HT-29 (cell line): ENCODE results near the gene AGTRAP. TPM values are rescaled to one million over a fixed set of nuclear protein-coding genes. Genes with fewer than 3 reads are reported as not detected.

Experiments
- DNase-seq: peaks from one replicate; pipeline ENCODE4 v3.0.0-alpha.2; 2015; ENCODE audit warnings: low spot score
- total RNA-seq: library from RNA; depleted of rRNA; stranded (reverse); fragments of >200 nt; shearing (Covaris generic); gene quantifications from 2 replicates; pipeline ENCODE4 v1.2.3, GENCODE V29; 2014

AGTRAP gene
- total RNA-seq, 1 experiment from 2014 or later, result 52.8 TPM

DNA sequence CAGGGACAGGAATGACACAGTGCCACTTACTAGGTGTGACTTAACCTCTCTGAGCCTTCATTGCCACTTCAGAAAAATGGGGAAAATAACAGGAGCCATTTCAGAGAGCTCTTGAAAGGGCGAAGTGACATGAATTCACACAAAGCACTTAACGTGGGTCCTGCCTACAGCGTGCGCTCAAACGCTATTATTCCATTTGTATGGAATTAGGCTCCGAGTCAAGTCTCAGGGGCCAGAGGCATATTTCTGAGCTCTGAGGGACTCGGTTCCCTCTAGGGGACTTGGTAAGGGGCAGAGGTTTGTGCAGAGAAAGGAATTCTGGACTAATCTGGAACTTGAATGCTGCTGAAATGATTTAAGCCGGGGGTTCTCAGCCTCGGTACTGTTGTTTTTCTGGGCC lies 30.3 kb upstream of the AGTRAP start:
- no peak for DNase-seq

DNA sequence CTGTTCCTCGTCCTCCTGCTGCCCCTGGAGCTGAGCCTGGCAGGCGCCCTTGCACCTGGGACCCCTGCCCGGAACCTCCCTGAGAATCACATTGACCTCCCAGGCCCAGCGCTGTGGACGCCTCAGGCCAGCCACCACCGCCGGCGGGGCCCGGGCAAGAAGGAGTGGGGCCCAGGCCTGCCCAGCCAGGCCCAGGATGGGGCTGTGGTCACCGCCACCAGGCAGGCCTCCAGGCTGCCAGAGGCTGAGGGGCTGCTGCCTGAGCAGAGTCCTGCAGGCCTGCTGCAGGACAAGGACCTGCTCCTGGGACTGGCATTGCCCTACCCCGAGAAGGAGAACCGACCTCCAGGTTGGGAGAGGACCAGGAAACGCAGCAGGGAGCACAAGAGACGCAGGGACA lies 29.6 kb upstream of the AGTRAP start:
- no peak for DNase-seq

DNA sequence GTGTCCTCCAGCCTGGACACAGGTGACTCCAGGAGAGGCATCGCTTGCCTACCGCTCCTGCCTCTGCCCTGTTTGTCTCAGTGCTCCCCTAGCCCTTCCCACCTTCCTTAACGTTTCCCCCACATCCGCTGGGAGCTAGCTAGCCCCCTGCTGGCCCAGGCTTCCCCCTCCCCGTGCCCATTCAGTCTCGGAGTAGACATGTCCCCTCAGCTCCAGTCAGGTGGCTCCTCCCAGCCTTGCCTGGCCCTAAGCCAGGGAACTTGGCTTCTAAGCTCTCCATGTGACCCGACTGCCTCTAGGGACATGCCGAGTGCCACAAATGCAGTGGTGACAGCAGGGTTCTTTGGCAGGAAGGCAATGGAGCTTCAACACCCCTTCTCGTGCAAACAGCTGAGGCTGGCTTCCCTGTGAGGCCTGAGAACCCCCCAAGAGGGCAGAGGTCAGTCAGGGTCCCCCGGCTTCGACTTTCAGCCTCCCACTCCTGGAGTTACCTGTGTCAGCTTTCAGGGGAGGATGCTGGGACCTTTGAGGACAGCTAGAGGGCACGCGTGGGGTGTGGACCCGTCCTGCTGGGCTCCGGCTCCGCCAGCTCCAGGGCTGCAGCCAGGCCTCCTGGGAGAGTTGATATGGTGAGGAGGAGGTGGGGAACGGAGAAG lies 28.2 kb upstream of the AGTRAP start:
- DNase-seq, result peak; percentile 72

DNA sequence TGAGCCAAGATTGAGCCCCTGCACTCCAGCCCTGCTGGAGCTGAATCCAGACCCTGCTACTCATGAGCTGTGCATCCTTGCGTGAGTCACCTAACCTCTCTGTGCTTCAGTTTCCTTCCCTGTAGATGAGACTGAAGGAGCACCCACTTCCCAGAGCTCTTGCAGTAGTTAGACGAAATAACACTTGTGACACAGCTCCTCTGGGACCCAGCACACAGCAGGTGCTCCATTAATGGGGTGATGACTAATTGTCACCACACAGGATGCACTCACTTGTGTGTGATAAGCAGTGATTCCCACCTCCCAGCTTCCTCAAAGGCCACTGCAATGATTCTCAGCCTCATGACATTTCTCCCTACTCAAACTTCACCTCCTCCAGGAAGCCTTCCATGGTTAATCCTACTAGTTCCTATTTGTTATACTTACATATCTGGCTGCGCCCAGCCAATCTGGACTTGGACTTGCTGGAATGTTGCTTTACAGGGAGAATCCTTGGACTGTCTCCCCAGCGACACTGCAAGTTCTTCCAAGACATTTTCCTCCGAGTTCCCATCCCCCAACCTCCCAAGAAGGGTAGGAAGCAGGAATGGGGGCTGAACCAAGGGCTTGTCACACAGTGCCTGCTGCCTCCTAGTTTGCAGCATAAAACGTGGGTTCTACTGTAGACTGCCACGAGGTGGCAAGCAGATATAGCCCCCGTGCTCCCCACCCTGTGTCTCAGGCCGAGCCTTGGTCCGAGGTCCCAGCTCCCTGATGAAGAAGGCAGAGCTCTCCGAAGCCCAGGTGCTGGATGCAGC lies 27.2 kb upstream of the AGTRAP start:
- DNase-seq, result peak; percentile 13

DNA sequence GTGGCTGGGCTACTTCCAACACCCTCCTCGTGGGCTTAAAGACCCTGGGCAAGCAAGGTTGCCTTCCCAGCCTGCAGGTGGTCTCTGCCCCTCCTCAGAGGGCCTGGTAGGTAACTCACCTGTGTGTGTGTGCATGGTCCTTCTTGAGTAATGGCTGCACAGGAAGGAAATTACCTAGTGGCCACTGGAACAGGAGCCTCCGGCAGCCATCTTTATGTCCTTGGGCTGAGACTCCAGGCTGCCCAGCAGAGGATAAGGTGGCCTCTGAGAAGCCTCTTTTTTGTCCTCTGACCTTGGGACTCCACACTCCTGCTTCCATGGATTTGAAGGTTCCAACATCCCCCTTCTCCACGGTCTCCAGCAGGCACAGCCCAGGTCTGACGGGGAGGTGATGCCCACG lies 24.4 kb upstream of the AGTRAP start:
- no peak for DNase-seq

DNA sequence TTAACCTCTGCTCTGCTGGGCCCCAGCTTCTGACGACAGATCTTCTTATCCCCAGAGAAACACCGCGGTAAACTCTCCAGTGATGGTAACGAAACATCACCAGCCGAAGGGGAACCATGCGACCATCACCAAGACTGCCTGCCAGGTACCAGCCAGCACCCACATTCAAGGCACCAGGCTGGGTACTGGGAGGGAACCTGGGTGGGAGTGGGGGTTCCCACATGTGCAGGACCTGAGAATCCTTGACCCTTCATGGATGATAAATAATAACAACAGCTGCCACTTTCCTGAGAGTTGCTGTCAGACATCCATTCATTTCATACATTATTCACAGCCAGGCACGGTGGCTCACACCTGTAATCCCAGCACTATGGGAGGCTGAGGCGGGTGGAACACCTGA lies 23.7 kb upstream of the AGTRAP start:
- no peak for DNase-seq

DNA sequence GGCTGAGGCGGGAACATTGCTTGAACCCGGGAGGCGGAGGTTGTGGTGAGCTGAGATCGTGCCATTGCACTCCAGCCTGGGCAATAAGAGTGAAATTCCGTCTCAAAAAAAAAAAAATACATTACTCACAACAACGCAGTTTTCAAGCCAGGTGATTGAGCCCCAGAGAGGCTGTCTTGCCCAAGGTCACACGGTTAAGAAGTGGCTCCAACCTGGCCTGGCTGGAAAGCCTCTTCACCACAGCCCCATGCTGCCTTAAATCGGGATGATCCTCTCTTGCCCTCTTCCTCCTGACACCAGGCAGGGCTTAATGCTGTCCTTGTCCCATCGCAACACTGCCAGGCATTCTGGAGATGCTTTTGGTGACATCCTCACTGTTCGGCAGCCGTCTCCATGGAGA lies 22.8 kb upstream of the AGTRAP start:
- DNase-seq, result no peak

DNA sequence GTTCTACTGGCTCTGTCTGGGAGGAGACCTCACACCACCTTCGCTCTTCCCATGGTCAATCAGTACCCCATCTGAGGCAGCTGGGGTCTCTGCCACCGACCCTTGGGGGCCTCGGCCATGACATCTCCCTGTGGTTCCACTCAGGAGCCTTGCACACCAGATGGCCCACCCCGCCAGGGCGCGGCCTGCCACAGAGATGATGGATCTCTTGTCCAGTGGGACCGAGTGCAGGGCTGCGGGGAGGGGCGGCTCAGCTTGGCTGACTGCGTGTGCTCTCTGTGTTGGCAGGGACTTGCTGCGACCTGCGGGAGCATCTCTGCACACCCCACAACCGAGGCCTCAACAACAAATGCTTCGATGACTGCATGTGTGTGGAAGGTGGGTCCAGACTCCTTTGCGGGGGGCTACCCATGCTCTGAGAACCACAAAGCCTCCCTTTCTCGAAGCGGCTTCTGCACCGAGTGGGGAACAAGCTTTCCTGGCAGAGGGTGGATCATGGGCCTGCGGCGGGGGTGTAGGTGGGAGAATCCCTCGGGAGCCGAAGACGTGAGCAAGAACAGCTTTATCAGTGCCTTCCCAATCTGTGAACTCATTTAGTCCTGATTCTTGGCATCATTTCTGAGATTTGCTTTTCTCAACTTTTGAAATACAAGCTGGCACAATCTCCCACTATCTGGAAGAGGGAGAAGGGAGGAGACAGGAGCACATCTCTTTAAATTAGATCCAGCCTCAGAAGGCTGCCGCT lies 20.9 kb upstream of the AGTRAP start:
- DNase-seq, result no peak

DNA sequence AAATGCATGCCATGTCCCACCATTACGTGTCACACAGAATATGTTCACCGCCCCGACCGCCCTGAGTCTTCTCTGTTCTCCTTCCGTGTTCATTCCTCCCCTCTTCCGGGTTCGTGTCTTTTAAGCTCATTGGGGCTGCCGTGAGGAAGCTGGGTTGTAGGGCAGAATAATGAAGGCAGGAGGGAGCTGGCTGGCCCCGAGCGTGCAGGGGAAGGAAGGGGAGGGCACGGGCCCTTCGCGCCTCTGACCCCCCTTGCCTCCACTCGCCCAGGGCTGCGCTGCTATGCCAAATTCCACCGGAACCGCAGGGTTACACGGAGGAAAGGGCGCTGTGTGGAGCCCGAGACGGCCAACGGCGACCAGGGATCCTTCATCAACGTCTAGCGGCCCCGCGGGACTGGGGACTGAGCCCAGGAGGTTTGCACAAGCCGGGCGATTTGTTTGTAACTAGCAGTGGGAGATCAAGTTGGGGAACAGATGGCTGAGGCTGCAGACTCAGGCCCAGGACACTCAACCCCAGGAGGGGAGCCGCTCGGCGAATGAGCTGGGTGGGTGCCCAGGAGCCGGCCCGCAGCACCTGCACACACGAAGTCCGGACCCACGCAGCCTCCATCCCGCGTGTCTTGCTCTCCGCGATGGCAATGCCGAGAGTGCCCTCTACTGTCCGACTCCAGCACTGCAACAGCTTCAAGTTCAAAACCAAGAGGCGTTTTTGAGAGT lies 16.5 kb upstream of the AGTRAP start:
- DNase-seq, result peak; percentile 57

DNA sequence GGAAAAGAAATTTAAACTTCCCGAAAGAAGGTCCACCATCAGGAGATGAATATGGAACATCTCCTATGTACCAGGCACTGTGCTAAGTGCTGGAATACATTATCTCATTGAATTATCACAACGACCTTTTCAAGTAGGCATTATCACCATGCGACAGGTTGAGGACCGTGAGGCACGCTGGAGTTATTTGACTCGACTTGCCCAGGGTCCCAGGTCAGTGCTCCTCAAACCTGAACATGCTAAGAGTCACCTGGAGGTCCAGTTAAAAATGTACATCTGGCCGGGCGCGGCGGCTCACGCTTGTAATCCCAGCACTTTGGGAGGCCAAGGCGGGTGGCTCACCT lies 15.9 kb upstream of the AGTRAP start:
- no peak for DNase-seq

DNA sequence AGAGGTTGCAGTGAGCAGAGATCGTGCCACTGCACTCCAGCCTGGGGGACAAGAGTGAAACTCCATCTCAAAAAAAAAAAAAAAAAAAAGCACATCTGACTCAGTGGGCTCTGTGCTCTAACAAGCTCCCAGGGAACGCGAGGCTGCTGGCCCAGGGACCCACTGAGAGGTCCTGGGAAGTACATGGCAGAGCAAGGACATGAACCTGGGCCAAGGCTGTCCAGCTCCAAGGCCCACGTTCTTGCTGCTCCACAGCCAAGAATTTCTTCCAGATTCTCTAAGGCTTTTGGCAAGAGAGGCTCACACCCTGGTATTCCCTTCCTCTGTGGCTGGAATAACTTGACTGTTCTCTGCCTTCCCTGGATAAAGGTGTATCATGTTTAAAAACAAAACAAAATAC lies 15.4 kb upstream of the AGTRAP start:
- no peak for DNase-seq

DNA sequence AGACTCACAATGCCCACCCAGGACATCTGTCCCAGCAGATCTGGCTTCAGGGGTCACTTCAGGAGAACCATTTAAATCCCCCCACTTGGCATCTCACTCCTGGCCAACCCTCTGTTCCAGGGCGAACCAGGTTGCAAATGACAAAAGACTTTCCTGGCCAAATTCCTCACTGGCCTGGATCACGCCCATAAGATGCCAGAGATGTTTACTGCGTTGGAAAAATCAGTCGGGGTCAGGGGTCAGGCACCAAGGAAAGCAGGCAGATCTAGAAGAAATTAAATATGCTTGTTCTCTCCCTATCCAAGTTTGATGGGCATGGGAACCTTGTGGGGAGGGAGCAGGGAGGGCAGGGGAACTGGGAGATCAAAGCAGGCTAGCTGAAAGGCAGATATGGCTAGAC lies 14.6 kb upstream of the AGTRAP start:
- no peak for DNase-seq

DNA sequence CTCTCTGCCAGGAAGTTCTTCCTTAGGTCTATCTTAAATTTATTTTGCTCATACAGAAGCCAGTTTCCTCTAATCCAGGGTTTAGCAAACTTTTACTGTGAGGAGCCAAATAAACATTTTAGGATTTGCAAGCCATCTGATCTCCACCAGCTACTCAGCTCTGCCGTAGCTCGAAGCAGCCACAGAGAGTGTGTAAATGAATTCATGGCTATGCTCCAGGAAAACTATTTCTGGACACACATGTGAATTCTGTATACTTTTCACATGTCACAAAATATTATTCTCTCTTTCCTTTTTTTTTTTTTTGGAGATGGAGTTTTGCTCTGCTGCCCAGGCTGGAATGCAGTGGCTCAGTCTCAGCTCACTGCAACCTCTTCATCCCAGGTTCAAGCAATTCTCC lies 13.4 kb upstream of the AGTRAP start:
- no peak for DNase-seq

DNA sequence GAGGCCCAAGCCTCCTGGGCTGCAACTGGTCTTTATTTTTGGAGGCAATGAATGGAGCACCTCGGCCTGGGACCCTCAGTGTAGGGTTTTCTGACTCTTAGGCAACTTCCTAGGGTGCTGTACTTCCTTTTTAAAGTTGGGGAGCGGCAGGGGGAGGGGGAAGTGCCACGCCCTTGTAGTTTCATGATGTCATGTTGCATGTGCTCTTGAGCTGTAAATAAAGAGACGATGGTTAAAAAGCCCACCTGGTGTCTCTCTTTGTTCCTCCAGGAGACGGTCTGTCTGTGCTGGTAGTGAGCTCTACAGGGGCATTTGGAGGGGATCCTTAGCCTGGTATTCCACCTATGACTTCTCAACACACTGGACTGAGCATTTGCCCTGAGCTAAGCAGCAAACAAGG lies 10.3 kb upstream of the AGTRAP start:
- DNase-seq, result no peak

DNA sequence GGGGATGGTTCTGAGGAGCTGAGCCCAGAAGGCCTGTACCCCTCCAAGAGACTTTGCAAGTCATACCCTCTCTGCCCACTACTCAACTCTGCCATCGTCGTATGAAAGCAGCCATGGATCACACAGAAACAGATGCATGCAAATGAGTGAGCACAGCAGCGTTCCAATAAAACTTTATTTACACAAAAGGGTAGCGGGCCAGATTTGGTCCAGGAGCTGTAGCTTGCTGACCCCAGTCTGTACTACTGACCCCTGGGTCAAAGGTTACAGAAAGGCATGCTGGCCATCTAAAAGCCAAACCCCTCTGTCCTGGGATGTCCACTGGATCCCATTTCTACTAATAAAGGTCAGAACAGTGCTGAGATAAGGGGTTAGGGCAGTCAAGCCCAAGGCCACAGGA lies 8.8 kb upstream of the AGTRAP start:
- DNase-seq, result no peak

DNA sequence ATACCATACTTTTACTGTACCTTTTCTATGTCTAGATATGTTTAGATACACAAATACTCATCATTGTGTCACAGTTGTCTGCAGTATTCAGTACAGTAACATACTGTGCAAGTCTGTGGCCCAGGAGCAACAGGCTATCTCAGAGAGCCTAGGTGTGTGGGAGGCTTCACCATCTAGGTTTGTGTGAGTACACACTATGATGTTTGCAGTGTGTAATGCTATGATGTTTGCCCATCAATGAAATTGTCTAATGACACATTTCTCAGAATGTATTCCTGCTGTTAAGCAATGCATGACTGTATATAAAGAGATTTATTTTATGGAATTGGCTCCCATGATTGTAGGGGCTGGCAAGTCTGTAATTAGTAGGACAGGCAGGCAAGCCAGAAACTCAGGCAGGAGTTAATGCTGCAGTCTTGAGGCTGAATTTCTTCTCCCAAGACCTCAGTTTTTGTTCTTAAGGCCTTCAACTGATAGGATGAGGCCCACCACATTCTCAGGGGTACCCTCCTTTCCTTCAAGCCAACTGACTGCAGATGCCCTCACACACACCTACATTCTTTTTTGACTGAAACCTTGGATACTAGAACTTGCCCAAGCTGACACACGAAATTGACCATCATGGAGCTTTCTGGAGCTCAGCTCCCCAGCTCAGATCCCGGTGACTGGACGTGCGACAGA lies 7.7 kb upstream of the AGTRAP start:
- no peak for DNase-seq

DNA sequence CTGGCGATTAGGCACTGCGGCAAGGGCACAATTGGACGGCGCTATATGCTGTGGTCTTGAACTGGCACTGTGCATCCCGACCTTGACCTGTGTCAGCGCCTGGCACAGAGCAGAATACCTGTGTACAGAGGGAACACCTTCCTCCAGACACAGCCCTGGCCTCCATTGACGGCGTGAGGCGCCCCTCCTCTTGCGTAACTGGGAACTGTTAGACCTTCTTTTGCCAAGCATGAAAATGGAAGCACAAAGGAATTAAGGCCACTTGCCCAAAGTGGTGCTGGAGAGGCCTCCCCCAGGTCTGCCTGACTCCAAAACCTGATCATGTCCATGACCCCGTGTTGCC lies 6.8 kb upstream of the AGTRAP start:
- DNase-seq, result no peak

DNA sequence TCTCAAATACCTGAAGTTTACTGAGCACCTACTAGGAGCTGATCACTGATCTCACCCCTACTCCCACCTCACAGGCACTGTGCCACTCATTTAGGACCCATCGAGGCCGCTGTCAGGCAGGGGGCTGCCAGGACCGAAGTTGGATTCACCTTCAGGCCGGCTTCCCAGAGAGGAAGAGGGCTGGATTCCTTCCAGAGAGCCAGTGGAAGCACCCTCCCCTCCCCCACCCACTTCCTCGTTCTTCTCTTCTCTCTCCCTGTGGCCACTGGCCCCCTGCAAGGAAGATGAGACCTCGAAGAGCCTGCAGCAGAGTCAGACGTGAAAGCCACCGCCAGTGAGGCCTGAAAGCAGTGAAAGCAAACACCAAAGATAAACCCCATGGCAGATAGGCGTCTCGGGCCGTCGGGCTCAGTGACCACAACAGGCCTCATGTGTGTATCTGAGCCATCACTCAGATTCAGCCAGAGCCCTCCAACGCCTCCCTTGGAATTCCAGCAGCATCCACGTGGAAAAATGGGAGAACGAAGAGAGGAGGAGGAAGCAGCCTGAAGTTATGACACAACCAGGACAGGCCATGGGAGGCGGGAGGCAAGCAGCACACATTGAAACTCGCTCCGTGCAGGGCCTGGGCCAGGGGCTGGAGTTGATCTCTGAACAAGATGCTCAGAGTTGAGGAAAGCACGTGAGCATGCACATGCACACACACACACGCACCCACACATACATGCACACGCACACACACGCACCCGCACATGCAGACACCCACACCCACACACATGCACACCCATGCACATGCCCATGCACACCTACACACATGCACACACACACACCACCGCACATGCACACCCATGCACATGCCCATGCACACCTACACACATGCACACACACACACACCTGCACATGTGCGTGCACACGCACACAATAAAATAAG lies 6.2 kb upstream of the AGTRAP start:
- DNase-seq, result no peak

DNA sequence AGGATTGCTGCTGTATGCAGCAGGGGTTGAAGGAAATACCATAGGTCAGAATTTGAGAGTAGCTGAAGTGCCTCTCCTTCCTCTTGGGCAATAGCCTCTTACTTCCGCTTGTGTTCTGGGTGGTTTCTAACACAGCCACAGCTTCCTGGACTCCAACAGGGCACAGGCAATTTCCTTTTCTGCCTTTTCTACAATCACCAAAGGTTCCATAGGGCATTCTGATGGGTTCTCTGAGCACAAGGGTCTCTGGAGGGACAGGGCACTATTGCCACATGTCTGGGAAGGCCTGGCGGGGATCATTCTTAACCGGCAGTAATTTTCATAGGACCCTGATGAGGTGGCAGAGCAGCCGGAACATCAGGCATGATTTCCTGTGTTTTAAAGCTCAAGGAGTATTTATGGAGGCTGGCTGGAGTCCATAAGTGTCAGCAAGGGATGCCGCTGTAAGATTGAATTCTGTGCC lies 5.5 kb upstream of the AGTRAP start:
- DNase-seq, result peak; percentile 47

DNA sequence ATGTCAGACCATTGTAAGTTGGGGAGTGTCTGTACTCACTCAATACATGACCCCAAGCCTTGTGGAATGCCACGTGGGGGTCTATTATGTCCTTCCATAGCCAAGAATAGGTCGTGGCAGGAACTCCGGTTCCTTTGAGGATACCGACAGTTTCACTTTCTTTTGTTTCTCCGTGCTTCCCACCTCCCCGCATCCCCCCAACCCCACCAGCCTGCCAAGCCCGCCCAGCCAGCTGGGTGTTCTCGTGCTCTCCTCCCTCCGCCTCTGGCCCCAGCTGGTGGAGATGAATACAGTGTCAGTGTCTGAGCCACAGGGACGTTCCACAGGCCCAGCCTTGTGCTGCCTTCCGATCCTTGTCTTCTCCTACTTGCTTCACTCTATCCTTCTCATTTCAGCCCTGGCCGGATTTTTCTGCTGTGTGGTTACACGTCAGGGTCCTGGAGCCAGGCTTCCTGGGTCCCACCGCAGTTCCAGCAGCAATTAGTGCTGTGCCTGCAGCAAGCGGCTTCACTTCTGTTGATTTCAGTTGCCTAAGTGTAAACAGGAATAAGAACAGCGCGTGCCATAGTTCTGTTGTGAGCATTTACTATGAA lies 4.1 kb upstream of the AGTRAP start:
- DNase-seq, result no peak
